ENCODE results near the gene POU2AF3. TPM values are rescaled to one million over a fixed set of nuclear protein-coding genes. Genes with fewer than 3 reads are reported as not detected.

Gene POU2AF3
- total RNA-seq, 1 experiment from 2014 or later: not detected

GRCh38 chr11:111329306-111330204, 31.2 kb downstream of the POU2AF3 start (continued):
- TF ChIP-seq SIN3A (IDR thresholded peaks at IDR 0.05; ENCODE audit: low read depth): no peak
- TF ChIP-seq EGR1 (IDR thresholded peaks at IDR 0.05; ENCODE audit: low read depth): no peak
- no peak for TF ChIP-seq POLR2AphosphoS5 (IDR thresholded peaks at IDR 0.05; ENCODE audit: low read depth, low read length)
- TF ChIP-seq SRF (IDR thresholded peaks at IDR 0.05; ENCODE audit: low read depth): no peak

GRCh38 chr11:111330234-111330893, 32.0 kb downstream of the POU2AF3 start:
- Histone ChIP-seq H2AFZ (ENCODE audit: low read depth, low read length, poor library complexity, severe bottlenecking) (no peak overlapping the region), H3K4me3 (replicated peaks in 1 of 2; ENCODE audit: low read depth in 1 of 2, low read length in 2 of 2) (no peak overlapping the region), H4K20me1 (ENCODE audit: insufficient read depth) (no peaks in the 10 kb centered on the region), H3K4me2 (ENCODE audit: low read length) (no peak overlapping the region), H3K9ac (ENCODE audit: low read length) (no peak overlapping the region), H3K36me3 (ENCODE audit: control insufficient read depth in 1 of 2, insufficient read depth in 2 of 2, low read length in 2 of 2) (no peaks in the 10 kb centered on the region), H3K79me2 (ENCODE audit: insufficient read depth, low read length) (no peaks in the 10 kb centered on the region), H3K27ac (ENCODE audit: low read depth, low read length) (no peak overlapping the region), H3K4me1 (ENCODE audit: control insufficient read depth in 1 of 2, insufficient read depth in 2 of 2, low read length in 2 of 2) (no peaks in the 10 kb centered on the region), H3K27me3 (ENCODE audit: insufficient read depth, low read length) (peaks cover 5% of the 10 kb centered on the region; the same call in 1 of the 2 replicates), H3K9me2 (ENCODE audit: insufficient read depth) (no peaks in the 10 kb centered on the region), H3K9me3 (ENCODE audit: control insufficient read depth in 1 of 2, insufficient read depth in 1 of 2, low read depth in 1 of 2, low read length in 2 of 2) (no peaks in the 10 kb centered on the region)
- POLR2A ChIA-PET: no interaction called here
- TF ChIP-seq CTCF (IDR thresholded peaks at IDR 0.05 in 2 of 3, conservative IDR thresholded peaks at IDR 0.05 in 1 of 3; ENCODE audit: borderline replicate concordance in 1 of 3, insufficient read depth in 1 of 3, low read depth in 2 of 3, low read length in 2 of 3): no peak
- TF ChIP-seq JUND (IDR thresholded peaks at IDR 0.05): no peak
- TF ChIP-seq REST (IDR thresholded peaks at IDR 0.05; ENCODE audit: low read depth): no peak
- no TSS peak for BruUV-seq (replicated peaks)
- RAD21 ChIA-PET (ENCODE audit: low non-redundant PET in 1 of 2, low total read pairs in 2 of 2, uncharacterized antibody in 2 of 2, unreplicated experiment in 2 of 2): no interaction called here
- CTCF ChIA-PET: no interaction called here
- DNase-seq (ENCODE audit: low read depth, low spot score): no peak
- intact Hi-C loops (cut with micrococcal nuclease): no loop called here
- ATAC-seq: no peak

Measured in HCT116 (cell line).